ENCODE measurements around the gene NAGLU.

Gene NAGLU

DNA sequence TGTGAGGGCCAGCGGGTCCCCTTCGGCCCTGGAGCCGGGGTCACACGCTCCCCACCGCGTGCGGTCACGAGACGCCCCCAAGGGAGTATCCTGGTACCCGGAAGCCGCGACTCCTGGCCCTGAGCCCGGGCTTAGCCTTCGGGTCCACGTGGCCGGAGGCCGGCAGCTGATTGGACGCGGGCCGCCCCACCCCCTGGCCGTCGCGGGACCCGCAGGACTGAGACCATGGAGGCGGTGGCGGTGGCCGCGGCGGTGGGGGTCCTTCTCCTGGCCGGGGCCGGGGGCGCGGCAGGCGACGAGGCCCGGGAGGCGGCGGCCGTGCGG, at the start of gene NAGLU:
Gene NAGLU, plus strand, starts transcription at position 194 of the 324 bp plus-strand sequence. Its CDS starts 32 bp downstream, at position 226.
- Histone ChIP-seq H3K36me3 (peaks cover 24% of the 10 kb centered on the region), H3K4me3 (ENCODE audit: low read depth, low read length) (peak within 1 kb of the TSS; percentile 71), H3K27me3 (ENCODE audit: insufficient read depth, low read depth, severe bottlenecking) (no peaks in the 10 kb centered on the region), H3K9me3 (ENCODE audit: severe bottlenecking) (no peaks in the 10 kb centered on the region), H3K27ac (peak within 1 kb of the TSS; percentile 96)
- TF ChIP-seq, protein P1, sequence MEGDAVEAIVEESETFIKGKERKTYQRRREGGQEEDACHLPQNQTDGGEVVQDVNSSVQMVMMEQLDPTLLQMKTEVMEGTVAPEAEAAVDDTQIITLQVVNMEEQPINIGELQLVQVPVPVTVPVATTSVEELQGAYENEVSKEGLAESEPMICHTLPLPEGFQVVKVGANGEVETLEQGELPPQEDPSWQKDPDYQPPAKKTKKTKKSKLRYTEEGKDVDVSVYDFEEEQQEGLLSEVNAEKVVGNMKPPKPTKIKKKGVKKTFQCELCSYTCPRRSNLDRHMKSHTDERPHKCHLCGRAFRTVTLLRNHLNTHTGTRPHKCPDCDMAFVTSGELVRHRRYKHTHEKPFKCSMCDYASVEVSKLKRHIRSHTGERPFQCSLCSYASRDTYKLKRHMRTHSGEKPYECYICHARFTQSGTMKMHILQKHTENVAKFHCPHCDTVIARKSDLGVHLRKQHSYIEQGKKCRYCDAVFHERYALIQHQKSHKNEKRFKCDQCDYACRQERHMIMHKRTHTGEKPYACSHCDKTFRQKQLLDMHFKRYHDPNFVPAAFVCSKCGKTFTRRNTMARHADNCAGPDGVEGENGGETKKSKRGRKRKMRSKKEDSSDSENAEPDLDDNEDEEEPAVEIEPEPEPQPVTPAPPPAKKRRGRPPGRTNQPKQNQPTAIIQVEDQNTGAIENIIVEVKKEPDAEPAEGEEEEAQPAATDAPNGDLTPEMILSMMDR (IDR thresholded peaks at IDR 0.05; ENCODE audit: low read depth, low read length), result 0 out of 2 replicates have a peak, but pooled peaks have one; percentile 3
- peak; percentile 98 for DNase-seq

DNA sequence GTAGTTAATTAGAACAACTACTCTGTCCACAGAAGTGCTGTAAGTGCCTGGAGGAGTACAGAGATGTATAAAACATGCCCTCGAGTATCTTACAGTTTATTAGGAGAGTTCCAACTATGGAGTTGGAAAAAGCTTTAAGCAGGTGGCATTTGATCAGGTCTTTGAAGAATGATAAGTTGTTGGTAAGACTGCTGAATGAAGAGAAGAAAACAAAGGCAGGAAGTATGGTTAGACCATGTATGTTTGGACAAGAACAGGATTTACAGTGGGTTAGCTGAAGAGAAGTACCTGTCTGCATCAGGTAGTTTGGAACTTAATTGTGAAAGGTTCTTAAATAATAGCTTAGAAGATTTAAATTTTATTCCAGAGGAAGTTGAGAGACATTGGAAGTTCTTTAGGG, 48.0 kb upstream of the NAGLU start:
- no peak for DNase-seq
- no peak overlapping the region for H3K27ac ChIP-seq
- H3K4me3 ChIP-seq (ENCODE audit: low read depth, low read length), result no peak overlapping the region
- no peaks in the 10 kb centered on the region for H3K9me3 ChIP-seq (ENCODE audit: severe bottlenecking)
- TF ChIP-seq, protein P1 (IDR thresholded peaks at IDR 0.05; ENCODE audit: low read depth, low read length), result no peak
- H3K27me3 ChIP-seq (ENCODE audit: insufficient read depth, low read depth, severe bottlenecking), result no peaks in the 10 kb centered on the region
- peaks cover 95% of the 10 kb centered on the region for H3K36me3 ChIP-seq

DNA sequence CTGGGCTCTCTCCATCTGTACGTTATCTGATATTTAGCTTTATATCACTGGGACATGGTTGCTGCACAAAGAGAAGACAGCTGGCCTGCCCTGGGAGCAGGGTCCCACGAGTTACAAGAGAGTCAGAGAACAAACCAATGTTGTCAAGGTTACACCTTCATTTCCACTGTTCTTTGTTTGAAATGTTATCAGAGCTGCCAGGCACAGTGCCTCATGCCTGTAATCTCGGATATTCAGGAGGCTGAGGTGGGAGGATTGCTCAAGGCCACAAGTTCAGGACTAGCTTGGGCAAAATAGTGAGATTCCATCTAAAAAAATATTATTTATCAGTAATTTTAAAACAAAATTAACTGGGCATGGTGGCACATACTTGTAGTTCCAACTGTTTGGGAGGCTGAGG, 42.7 kb upstream of the NAGLU start:
- DNase-seq, result no peak
- no peak overlapping the region for H3K4me3 ChIP-seq (ENCODE audit: low read depth, low read length)
- TF ChIP-seq, protein P1 (IDR thresholded peaks at IDR 0.05; ENCODE audit: low read depth, low read length), result no peak
- peaks cover 95% of the 10 kb centered on the region for H3K36me3 ChIP-seq
- no peaks in the 10 kb centered on the region for H3K9me3 ChIP-seq (ENCODE audit: severe bottlenecking)
- no peaks in the 10 kb centered on the region for H3K27me3 ChIP-seq (ENCODE audit: insufficient read depth, low read depth, severe bottlenecking)
- no peak overlapping the region for H3K27ac ChIP-seq

DNA sequence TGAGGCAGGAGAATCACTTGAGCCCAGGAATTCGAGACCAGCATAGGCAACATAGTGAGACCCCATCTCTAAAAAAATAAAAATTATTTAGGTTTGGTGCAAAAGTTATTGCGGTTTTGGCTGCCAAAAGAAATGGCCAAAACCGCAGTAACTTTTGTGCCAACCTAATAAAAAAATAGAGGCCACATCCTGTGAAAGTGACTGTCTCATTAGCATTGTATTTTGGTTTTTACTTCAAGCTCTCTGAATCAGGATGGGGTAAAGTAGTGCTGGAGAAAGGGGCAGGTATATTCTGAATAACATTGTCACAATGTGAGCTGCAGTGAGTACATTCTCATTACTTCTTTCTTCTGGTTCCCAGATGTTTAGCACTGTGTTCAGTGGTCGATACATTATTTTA, 41.4 kb upstream of the NAGLU start:
- H3K36me3 ChIP-seq, result peaks cover 97% of the 10 kb centered on the region
- H3K4me3 ChIP-seq (ENCODE audit: low read depth, low read length), result no peak overlapping the region
- TF ChIP-seq, protein P1 (IDR thresholded peaks at IDR 0.05; ENCODE audit: low read depth, low read length), result no peak

DNA sequence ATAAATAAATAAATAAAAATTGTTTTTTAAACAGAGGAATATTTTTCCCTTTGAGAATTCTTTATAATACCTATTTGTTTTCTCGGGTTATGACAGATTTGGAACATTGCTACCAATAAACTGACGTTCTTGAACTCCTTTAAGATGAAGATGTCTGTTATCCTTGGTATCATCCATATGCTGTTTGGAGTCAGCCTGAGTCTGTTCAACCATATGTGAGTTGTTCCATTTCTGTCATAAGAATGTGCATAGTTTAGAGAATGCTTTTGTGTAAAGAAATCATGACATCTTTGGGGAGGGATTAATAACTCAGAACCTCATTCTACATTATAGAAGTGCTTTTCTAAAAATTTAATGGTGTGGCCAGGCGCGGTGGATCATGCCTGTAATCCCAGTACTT, 37.2 kb upstream of the NAGLU start:
- no peak for DNase-seq
- H3K9me3 ChIP-seq (ENCODE audit: severe bottlenecking), result no peaks in the 10 kb centered on the region
- TF ChIP-seq, protein P1 (IDR thresholded peaks at IDR 0.05; ENCODE audit: low read depth, low read length), result no peak
- peaks cover 98% of the 10 kb centered on the region for H3K36me3 ChIP-seq
- H3K4me3 ChIP-seq (ENCODE audit: low read depth, low read length), result no peak overlapping the region
- no peaks in the 10 kb centered on the region for H3K27me3 ChIP-seq (ENCODE audit: insufficient read depth, low read depth, severe bottlenecking)
- no peak overlapping the region for H3K27ac ChIP-seq

More for the DNA sequence above, 41.4 kb upstream of the NAGLU start:
- Histone ChIP-seq H3K9me3 (ENCODE audit: severe bottlenecking) (no peaks in the 10 kb centered on the region), H3K27ac (no peak overlapping the region), H3K27me3 (ENCODE audit: insufficient read depth, low read depth, severe bottlenecking) (no peaks in the 10 kb centered on the region)
- DNase-seq, result no peak

DNA sequence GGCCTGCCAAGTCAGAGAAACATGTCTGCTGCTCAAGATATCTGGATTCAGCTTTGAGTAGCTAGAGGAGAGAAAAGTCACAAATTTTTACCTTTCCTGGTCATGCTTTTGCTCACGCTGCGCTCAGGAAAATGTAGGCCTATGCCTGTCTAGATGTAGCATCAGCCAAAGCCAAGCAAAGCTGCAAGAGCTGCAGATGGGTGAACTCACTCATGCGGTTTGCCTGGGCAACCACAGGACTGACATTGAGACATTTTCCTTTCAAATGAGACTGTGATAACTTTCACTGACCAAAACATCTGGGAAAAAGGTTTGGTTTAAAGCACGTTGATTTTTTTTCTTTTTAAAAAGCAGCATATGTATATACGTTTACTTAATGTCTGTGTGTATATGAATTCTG, 34.0 kb upstream of the NAGLU start:
- no peak for DNase-seq
- no peaks in the 10 kb centered on the region for H3K9me3 ChIP-seq (ENCODE audit: severe bottlenecking)
- no peak overlapping the region for H3K27ac ChIP-seq
- peaks cover 92% of the 10 kb centered on the region for H3K36me3 ChIP-seq
- no peak overlapping the region for H3K4me3 ChIP-seq (ENCODE audit: low read depth, low read length)
- no peaks in the 10 kb centered on the region for H3K27me3 ChIP-seq (ENCODE audit: insufficient read depth, low read depth, severe bottlenecking)
- TF ChIP-seq, protein P1 (IDR thresholded peaks at IDR 0.05; ENCODE audit: low read depth, low read length), result no peak
